SU-DHL-6 (cell line): ENCODE results near the gene PRRC2C.

Experiments used
- H2AFZ ChIP-seq: fragments of 200-600 bp; sonication (generic); 2 replicates; pipeline ENCODE4 v1.6.1; 2014; ENCODE audit warnings: low read depth, mild to moderate bottlenecking, moderate library complexity, mixed read lengths, antibody characterized with exemption, low read length; ENCODE audit not compliant: severe bottlenecking
- H3F3A ChIP-seq: fragments of 200-600 bp; shearing (Covaris generic); 2 replicates; pipeline ENCODE4 v1.6.0; 2016; ENCODE audit warnings: antibody characterized with exemption, mild to moderate bottlenecking; ENCODE audit not compliant: insufficient read depth
- H3K27ac ChIP-seq: fragments of 200-600 bp; sonication (generic); 2 replicates; pipeline ENCODE4 v1.5.1; 2016; ENCODE audit warnings: low read depth, mild to moderate bottlenecking, low read length, moderate library complexity, mixed read lengths
- H3K27me3 ChIP-seq: fragments of 200-600 bp; sonication (generic), shearing (Covaris generic); 2 replicates; pipeline ENCODE4 v1.6.0; 2014; ENCODE audit warnings: mild to moderate bottlenecking, low read length
- H3K36me3 ChIP-seq: fragments of 200-600 bp; sonication (generic); 2 replicates; pipeline ENCODE4 v1.6.1; 2014; ENCODE audit warnings: mild to moderate bottlenecking, low read length, mixed read lengths
- H3K4me2 ChIP-seq: fragments of 300-600, 200-600 bp; shearing (Covaris generic), sonication (generic); 2 replicates; pipeline ENCODE4 v1.6.0; 2014; ENCODE audit warnings: low read length, low read depth, mild to moderate bottlenecking; ENCODE audit not compliant: poor library complexity, severe bottlenecking
- H3K4me3 ChIP-seq: fragments of 200-600 bp; sonication (generic); 2 replicates; pipeline ENCODE4 v1.5.1; 2014; ENCODE audit warnings: antibody characterized with exemption, low read length, mild to moderate bottlenecking, mixed read lengths; ENCODE audit not compliant: insufficient read depth, poor library complexity, severe bottlenecking
- H3K79me2 ChIP-seq: fragments of 200-600 bp; sonication (generic); 2 replicates; pipeline ENCODE4 v1.6.1; 2014; ENCODE audit warnings: mild to moderate bottlenecking, low read length, moderate library complexity; ENCODE audit not compliant: insufficient read depth
- H3K9ac ChIP-seq: fragments of 200-600 bp; sonication (generic); 2 replicates; pipeline ENCODE4 v1.7.0; 2014; ENCODE audit warnings: mild to moderate bottlenecking, low read length
- H3K9me2 ChIP-seq: fragments of 200-600 bp; sonication (generic); replicated peaks from 2 replicates; pipeline ENCODE4 v1.6.1; 2014; ENCODE audit warnings: low read length; ENCODE audit not compliant: insufficient read depth
- H3K9me3 ChIP-seq: fragments of 200-600 bp; sonication (generic); 2 replicates; pipeline ENCODE4 v1.6.1; 2014; ENCODE audit warnings: low read length, mixed read lengths; ENCODE audit not compliant: insufficient read depth
- H4K20me1 ChIP-seq: fragments of 200-600 bp; sonication (generic); 2 replicates; pipeline ENCODE4 v1.6.1; 2014; ENCODE audit warnings: low read depth, mild to moderate bottlenecking, antibody characterized with exemption, low read length, moderate library complexity, mixed read lengths
- CTCF ChIP-seq: fragments of 200-600 bp; sonication (generic); IDR thresholded peaks from one replicate; pipeline ENCODE4 v1.5.1; 2017; ENCODE audit warnings: antibody characterized with exemption, mild to moderate bottlenecking, low read length, moderate library complexity; ENCODE audit not compliant: insufficient read depth, poor library complexity, severe bottlenecking
- EZH2phosphoT487 ChIP-seq: fragments of 200-600 bp; sonication (generic), shearing (Covaris generic); conservative IDR thresholded peaks from 2 replicates; pipeline ENCODE4 v1.6.1; 2018; ENCODE audit warnings: mild to moderate bottlenecking, antibody characterized with exemption, low read length, moderate library complexity, mixed read lengths

PRRC2C gene

GRCh38 chr1:171566467-171566866 is 81.1 kb downstream of the PRRC2C start:
- Histone ChIP-seq H3K36me3 (peaks cover 88% of the 10 kb centered on the region), H3F3A (0 out of 2 replicates have a peak, but pooled peaks cover 3% of the 10 kb centered on the region), H3K27ac (no peak overlapping the region), H3K9me3 (no peaks in the 10 kb centered on the region), H3K4me2 (no peak overlapping the region), H4K20me1 (0 out of 2 replicates have a peak, but pooled peaks cover 3% of the 10 kb centered on the region), H3K27me3 (no peaks in the 10 kb centered on the region), H3K4me3 (no peak overlapping the region), H2AFZ (no peak overlapping the region), H3K79me2 (0 out of 2 replicates have a peak, but pooled peaks cover 3% of the 10 kb centered on the region), H3K9ac (no peak overlapping the region), H3K9me2 (no peaks in the 10 kb centered on the region)
- TF ChIP-seq EZH2phosphoT487 (no peak), CTCF (no peak)

- no peaks in the 10 kb centered on the region for H3K9me2 ChIP-seq
- 0 out of 2 replicates have a peak, but pooled peaks cover 5% of the 10 kb centered on the region for H3K79me2 ChIP-seq
- H3K9me3 ChIP-seq = no peaks in the 10 kb centered on the region
- H3K9ac ChIP-seq = no peak overlapping the region
- no peak overlapping the region for H3K4me3 ChIP-seq
- peaks cover 81% of the 10 kb centered on the region for H3K36me3 ChIP-seq
- peaks cover 6% of the 10 kb centered on the region; the same call in 1 of the 2 replicates for H3F3A ChIP-seq
- no peak for TF ChIP-seq EZH2phosphoT487
- TF ChIP-seq CTCF = no peak
- H2AFZ ChIP-seq = no peak overlapping the region
- no peak overlapping the region for H3K27ac ChIP-seq
- no peak overlapping the region for H3K4me2 ChIP-seq
- H3K27me3 ChIP-seq = no peaks in the 10 kb centered on the region
- no peaks in the 10 kb centered on the region for H4K20me1 ChIP-seq
These were observed 85.0 kb downstream of the PRRC2C start for GRCh38 chr1:171570295-171570694.

GRCh38 chr1:171576144-171576543 is 90.8 kb downstream of the PRRC2C start:
- no peak overlapping the region for H3K4me3 ChIP-seq
- no peaks in the 10 kb centered on the region for H4K20me1 ChIP-seq
- H3K79me2 ChIP-seq = peaks cover 10% of the 10 kb centered on the region; the same call in 1 of the 2 replicates
- peaks cover 6% of the 10 kb centered on the region; the same call in 1 of the 2 replicates for H3F3A ChIP-seq
- no peak for TF ChIP-seq EZH2phosphoT487
- TF ChIP-seq CTCF = no peak
- H3K9ac ChIP-seq = no peak overlapping the region
- no peak overlapping the region for H3K27ac ChIP-seq
- no peaks in the 10 kb centered on the region for H3K9me2 ChIP-seq
- no peaks in the 10 kb centered on the region for H3K9me3 ChIP-seq
- H3K4me2 ChIP-seq = no peak overlapping the region
- no peaks in the 10 kb centered on the region for H3K27me3 ChIP-seq
- H3K36me3 ChIP-seq = peaks cover 84% of the 10 kb centered on the region
- no peak overlapping the region for H2AFZ ChIP-seq
